H9 (cell line): Measurements from ENCODE around the gene KCNE1. TPM values are rescaled to one million over a fixed set of nuclear protein-coding genes. Genes with fewer than 3 reads are reported as not detected.

ENCODE experiments used
- DNase-seq: peaks from one replicate; pipeline ENCODE4 v3.0.0-alpha.2; 2017
- H2AFZ ChIP-seq: one replicate; pipeline ENCODE4 v1.6.1; 2013; ENCODE audit warnings: mild to moderate bottlenecking, low read length, control low read depth, moderate library complexity
- H2AK5ac ChIP-seq: 2 replicates; pipeline ENCODE4 v1.6.1; 2013; ENCODE audit warnings: low read length, control low read depth, mixed read lengths; ENCODE audit not compliant: insufficient read length
- H2BK120ac ChIP-seq: one replicate; pipeline ENCODE4 v1.6.1; 2013; ENCODE audit warnings: low read depth, mild to moderate bottlenecking, low read length, control low read depth, inconsistent platforms; ENCODE audit not compliant: poor library complexity, severe bottlenecking
- H2BK12ac ChIP-seq: 2 replicates; pipeline ENCODE4 v1.6.1; 2013; ENCODE audit warnings: low read length, control low read depth, mixed read lengths, low read depth; ENCODE audit not compliant: insufficient read length
- H2BK15ac ChIP-seq: 2 replicates; pipeline ENCODE4 v1.6.1; 2013; ENCODE audit warnings: low read depth, low read length, control low read depth
- H2BK20ac ChIP-seq: one replicate; pipeline ENCODE4 v1.6.1; 2013; ENCODE audit warnings: low read depth, mild to moderate bottlenecking, low read length, control low read depth, inconsistent platforms; ENCODE audit not compliant: poor library complexity, severe bottlenecking
- H2BK5ac ChIP-seq: 2 replicates; pipeline ENCODE4 v1.6.1; 2013; ENCODE audit warnings: low read length, control low read depth, mixed read lengths; ENCODE audit not compliant: insufficient read length
- H3K14ac ChIP-seq: 2 replicates; pipeline ENCODE4 v1.6.1; 2013; ENCODE audit warnings: low read length, control low read depth; ENCODE audit not compliant: insufficient read depth
- H3K18ac ChIP-seq: 2 replicates; pipeline ENCODE4 v1.6.1; 2013; ENCODE audit warnings: low read depth, mild to moderate bottlenecking, mixed read lengths, low read length, control low read depth; ENCODE audit not compliant: insufficient read length
- H3K23ac ChIP-seq: 2 replicates; pipeline ENCODE4 v1.6.1; 2013; ENCODE audit warnings: low read length, control low read depth, mixed read lengths, low read depth; ENCODE audit not compliant: insufficient read length
- H3K23me2 ChIP-seq: 2 replicates; pipeline ENCODE4 v1.6.1; 2013; ENCODE audit warnings: low read depth, mild to moderate bottlenecking, mixed read lengths, low read length, control low read depth; ENCODE audit not compliant: insufficient read length, poor library complexity, severe bottlenecking
- H3K27ac ChIP-seq: 2 replicates; pipeline ENCODE4 v1.5.1; 2013; ENCODE audit warnings: low read length, control low read depth, mixed read lengths, low read depth; ENCODE audit not compliant: insufficient read length
- H3K27me3 ChIP-seq: 2 replicates; pipeline ENCODE4 v1.6.1; 2013; ENCODE audit warnings: low read length, control low read depth, inconsistent platforms; ENCODE audit not compliant: insufficient read depth
- H3K4ac ChIP-seq: 2 replicates; pipeline ENCODE4 v1.6.1; 2013; ENCODE audit warnings: low read depth, mild to moderate bottlenecking, control low read depth, inconsistent platforms, low read length, moderate library complexity
- H3K4me1 ChIP-seq: 2 replicates; pipeline ENCODE4 v1.6.1; 2013; ENCODE audit warnings: low read length, control low read depth, inconsistent platforms; ENCODE audit not compliant: insufficient read depth
- H3K4me2 ChIP-seq: 2 replicates; pipeline ENCODE4 v1.6.1; 2013; ENCODE audit warnings: low read length, control low read depth, mixed read lengths; ENCODE audit not compliant: insufficient read length, insufficient read depth
- H3K56ac ChIP-seq: 2 replicates; pipeline ENCODE4 v1.6.1; 2013; ENCODE audit warnings: low read depth, mild to moderate bottlenecking, mixed read lengths, low read length, control low read depth; ENCODE audit not compliant: insufficient read length
- H3K79me1 ChIP-seq: 2 replicates; pipeline ENCODE4 v1.6.1; 2013; ENCODE audit warnings: low read depth, mild to moderate bottlenecking, moderate library complexity, low read length, control low read depth, inconsistent platforms; ENCODE audit not compliant: insufficient read depth, poor library complexity, severe bottlenecking
- H3K79me2 ChIP-seq: 2 replicates; pipeline ENCODE4 v1.6.1; 2013; ENCODE audit warnings: low read length, control low read depth, inconsistent platforms; ENCODE audit not compliant: insufficient read depth
- H3K9ac ChIP-seq: 2 replicates; pipeline ENCODE4 v1.6.1; 2013; ENCODE audit warnings: low read length, control low read depth, mixed read lengths; ENCODE audit not compliant: insufficient read length; ENCODE audit errors: extremely low read depth
- H3K9me3 ChIP-seq: one replicate; pipeline ENCODE4 v1.6.1; 2013; ENCODE audit warnings: low read depth, low read length, inconsistent platforms; ENCODE audit not compliant: control insufficient read depth
- H3T11ph ChIP-seq: one replicate; pipeline ENCODE4 v1.6.1; 2013; ENCODE audit warnings: mild to moderate bottlenecking, low read length, control low read depth, inconsistent platforms
- H4K20me1 ChIP-seq: one replicate; pipeline ENCODE4 v1.6.1; 2013; ENCODE audit not compliant: control insufficient read depth, insufficient read length, insufficient read depth
- H4K5ac ChIP-seq: 2 replicates; pipeline ENCODE4 v1.6.1; 2013; ENCODE audit warnings: low read depth, mild to moderate bottlenecking, mixed read lengths, low read length, control low read depth; ENCODE audit not compliant: insufficient read length
- H4K8ac ChIP-seq: replicated peaks from 2 replicates; pipeline ENCODE4 v1.6.1; 2013; ENCODE audit warnings: low read length, control low read depth, mixed read lengths, low read depth; ENCODE audit not compliant: insufficient read length
- H4K91ac ChIP-seq: 2 replicates; pipeline ENCODE4 v1.6.1; 2013; ENCODE audit warnings: low read depth, mild to moderate bottlenecking, moderate library complexity, mixed read lengths, low read length, control low read depth; ENCODE audit not compliant: insufficient read length
- H3K27ac Mint-ChIP-seq, 3 experiments: 2 replicates in 2 of 3; 3 replicates in 1 of 3; pipeline ENCODE4 v1.8.0; 2020 to 2021; ENCODE audit warnings: mixed read lengths in 3 of 3, mild to moderate bottlenecking in 1 of 3, moderate library complexity in 1 of 3
- H3K27me3 Mint-ChIP-seq: 2 replicates; pipeline ENCODE4 v1.8.0; 2021; ENCODE audit warnings: low read depth, mild to moderate bottlenecking, moderate library complexity, mixed read lengths
- H3K36me3 Mint-ChIP-seq, 3 experiments: 2 replicates in 2 of 3; 3 replicates in 1 of 3; pipeline ENCODE4 v1.8.0; 2020 to 2021; ENCODE audit warnings: low read depth in 3 of 3, mixed read lengths in 3 of 3; ENCODE audit not compliant: insufficient read depth in 1 of 3
- H3K4me1 Mint-ChIP-seq, 2 experiments: 2 replicates each; pipeline ENCODE4 v1.8.0; 2020; ENCODE audit warnings: mixed read lengths in 2 of 2
- H3K4me3 Mint-ChIP-seq, 2 experiments: 2 replicates in 1 of 2; 3 replicates in 1 of 2; pipeline ENCODE4 v1.8.0; 2020 to 2021; ENCODE audit warnings: mild to moderate bottlenecking in 2 of 2, mixed read lengths in 2 of 2, moderate library complexity in 1 of 2
- H3K9me3 Mint-ChIP-seq, 2 experiments: 2 replicates in 1 of 2; 3 replicates in 1 of 2; pipeline ENCODE4 v1.8.0; 2020; ENCODE audit warnings: mild to moderate bottlenecking in 2 of 2, mixed read lengths in 2 of 2, moderate library complexity in 1 of 2
- CTCF ChIP-seq: fragments of 200-600 bp; sonication (generic); conservative IDR thresholded peaks from 3 replicates; pipeline ENCODE4 v1.8.0; 2021; ENCODE audit warnings: antibody characterized with exemption, mild to moderate bottlenecking
- WGBS: extraction: QIAGEN DNeasy Blood & Tissue Kit; methylation state at CpG from one replicate; pipeline ENCODE4 v1.1.7; 2013; ENCODE audit warnings: missing lambda C conversion rate, low lambda C conversion rate, mixed read lengths; ENCODE audit not compliant: insufficient read length; ENCODE audit errors: extremely low coverage; 5-methylcytosine and 5-hydroxymethylcytosine counted together
- total RNA-seq: library from RNA; stranded (reverse); gene quantifications from 2 replicates; pipeline ENCODE4 v1.2.1, GENCODE V29; 2021

The KCNE1 gene
- total RNA-seq, 1 experiment from 2014 or later = 0.28 TPM

- Histone ChIP-seq H2BK120ac (no peak overlapping the region), H3T11ph (no peak overlapping the region), H3K27ac (no peak overlapping the region), H3K18ac (no peak overlapping the region), H2BK15ac (no peak overlapping the region), H4K8ac (no peak overlapping the region), H4K91ac (no peak overlapping the region), H3K23me2 (no peaks in the 10 kb centered on the region), H3K27me3 (no peaks in the 10 kb centered on the region), H3K9ac (no peak overlapping the region), H3K4me2 (no peak overlapping the region), H3K79me1 (no peaks in the 10 kb centered on the region), H3K4me1 (peaks cover 4% of the 10 kb centered on the region), H4K20me1 (no peaks in the 10 kb centered on the region), H3K4ac (no peak overlapping the region), H2AK5ac (no peak overlapping the region), H2BK20ac (no peak overlapping the region), H2AFZ (no peak overlapping the region), H3K56ac (no peak overlapping the region), H2BK5ac (no peak overlapping the region), H4K5ac (no peak overlapping the region), H2BK12ac (no peak overlapping the region), H3K23ac (no peak overlapping the region), H3K9me3 (no peaks in the 10 kb centered on the region), H3K14ac (no peak overlapping the region), H3K79me2 (no peaks in the 10 kb centered on the region)
- H3K36me3 Mint-ChIP-seq = no peaks in the 10 kb centered on the region
- DNase-seq = no peak
- H3K27me3 Mint-ChIP-seq = peaks cover 6% of the 10 kb centered on the region
- peaks cover 0 to 2% of the 10 kb centered on the region in 2 experiments; a peak in 1 of 5 replicates for H3K9me3 Mint-ChIP-seq
- TF ChIP-seq CTCF = no peak
- no peak overlapping the region for H3K4me3 Mint-ChIP-seq
- no CpG with 5 or more reads among the region's 3 CpGs for WGBS
- H3K27ac Mint-ChIP-seq = no peak overlapping the region
- peaks cover 44 to 46% of the 10 kb centered on the region in 2 experiments for H3K4me1 Mint-ChIP-seq
These were observed 16.1 kb upstream of the KCNE1 start for GRCh38 chr21:34528131-34528561.
